ENCODE results near the gene FPGS.
"Not testable (repeated sequence)": the region's sequence is repeated elsewhere in the genome, so short reads cannot be mapped to it uniquely, and the experiment has no call there.

DNA sequence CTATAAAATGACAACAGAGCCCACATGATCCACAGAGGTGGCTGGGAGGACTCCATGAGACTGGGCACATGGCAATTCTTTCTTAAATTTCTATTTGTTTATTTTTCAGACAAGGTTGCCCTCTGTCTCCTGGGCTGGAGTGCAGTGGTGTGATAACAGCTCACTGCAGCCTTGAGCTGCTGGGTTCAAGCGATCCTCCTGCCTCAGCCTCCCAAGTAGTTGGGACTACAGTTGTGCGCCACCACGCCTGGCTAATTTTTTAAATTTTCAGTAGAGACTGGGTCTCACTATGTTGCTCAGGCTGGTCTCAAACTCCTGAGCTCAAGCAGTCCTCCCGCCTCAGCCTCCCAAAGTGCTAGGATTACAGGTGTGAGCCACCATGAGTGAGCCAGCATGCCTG lies 42.9 kb downstream of the FPGS start:
- TF ChIP-seq TP53 (CRISPR knock-in tag; IDR thresholded peaks at IDR 0.05); POLR2A (IDR thresholded peaks at IDR 0.05; ENCODE audit: low read length); MYC (IDR thresholded peaks at IDR 0.05; ENCODE audit: borderline replicate concordance, low read length); EP300 (IDR thresholded peaks at IDR 0.05); RAD21 (conservative IDR thresholded peaks at IDR 0.05 in 1 of 2, IDR thresholded peaks at IDR 0.05 in 1 of 2); CHD4 (IDR thresholded peaks at IDR 0.05; ENCODE audit: borderline replicate concordance); NR3C1 (IDR thresholded peaks at IDR 0.05): not testable (repeated sequence)
- TF ChIP-seq, protein P1, sequence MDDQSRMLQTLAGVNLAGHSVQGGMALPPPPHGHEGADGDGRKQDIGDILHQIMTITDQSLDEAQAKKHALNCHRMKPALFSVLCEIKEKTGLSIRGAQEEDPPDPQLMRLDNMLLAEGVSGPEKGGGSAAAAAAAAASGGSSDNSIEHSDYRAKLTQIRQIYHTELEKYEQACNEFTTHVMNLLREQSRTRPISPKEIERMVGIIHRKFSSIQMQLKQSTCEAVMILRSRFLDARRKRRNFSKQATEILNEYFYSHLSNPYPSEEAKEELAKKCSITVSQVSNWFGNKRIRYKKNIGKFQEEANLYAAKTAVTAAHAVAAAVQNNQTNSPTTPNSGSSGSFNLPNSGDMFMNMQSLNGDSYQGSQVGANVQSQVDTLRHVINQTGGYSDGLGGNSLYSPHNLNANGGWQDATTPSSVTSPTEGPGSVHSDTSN (IDR thresholded peaks at IDR 0.05): not testable (repeated sequence)
- TF ChIP-seq, protein P2, sequence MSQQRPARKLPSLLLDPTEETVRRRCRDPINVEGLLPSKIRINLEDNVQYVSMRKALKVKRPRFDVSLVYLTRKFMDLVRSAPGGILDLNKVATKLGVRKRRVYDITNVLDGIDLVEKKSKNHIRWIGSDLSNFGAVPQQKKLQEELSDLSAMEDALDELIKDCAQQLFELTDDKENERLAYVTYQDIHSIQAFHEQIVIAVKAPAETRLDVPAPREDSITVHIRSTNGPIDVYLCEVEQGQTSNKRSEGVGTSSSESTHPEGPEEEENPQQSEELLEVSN (IDR thresholded peaks at IDR 0.05; ENCODE audit: borderline replicate concordance, low read depth): not testable (repeated sequence)
- TF ChIP-seq, protein P3, sequence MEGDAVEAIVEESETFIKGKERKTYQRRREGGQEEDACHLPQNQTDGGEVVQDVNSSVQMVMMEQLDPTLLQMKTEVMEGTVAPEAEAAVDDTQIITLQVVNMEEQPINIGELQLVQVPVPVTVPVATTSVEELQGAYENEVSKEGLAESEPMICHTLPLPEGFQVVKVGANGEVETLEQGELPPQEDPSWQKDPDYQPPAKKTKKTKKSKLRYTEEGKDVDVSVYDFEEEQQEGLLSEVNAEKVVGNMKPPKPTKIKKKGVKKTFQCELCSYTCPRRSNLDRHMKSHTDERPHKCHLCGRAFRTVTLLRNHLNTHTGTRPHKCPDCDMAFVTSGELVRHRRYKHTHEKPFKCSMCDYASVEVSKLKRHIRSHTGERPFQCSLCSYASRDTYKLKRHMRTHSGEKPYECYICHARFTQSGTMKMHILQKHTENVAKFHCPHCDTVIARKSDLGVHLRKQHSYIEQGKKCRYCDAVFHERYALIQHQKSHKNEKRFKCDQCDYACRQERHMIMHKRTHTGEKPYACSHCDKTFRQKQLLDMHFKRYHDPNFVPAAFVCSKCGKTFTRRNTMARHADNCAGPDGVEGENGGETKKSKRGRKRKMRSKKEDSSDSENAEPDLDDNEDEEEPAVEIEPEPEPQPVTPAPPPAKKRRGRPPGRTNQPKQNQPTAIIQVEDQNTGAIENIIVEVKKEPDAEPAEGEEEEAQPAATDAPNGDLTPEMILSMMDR (IDR thresholded peaks at IDR 0.05): not testable (repeated sequence)
- TF ChIP-seq, protein P4, sequence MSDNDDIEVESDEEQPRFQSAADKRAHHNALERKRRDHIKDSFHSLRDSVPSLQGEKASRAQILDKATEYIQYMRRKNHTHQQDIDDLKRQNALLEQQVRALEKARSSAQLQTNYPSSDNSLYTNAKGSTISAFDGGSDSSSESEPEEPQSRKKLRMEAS (IDR thresholded peaks at IDR 0.05): not testable (repeated sequence)

Measured in A549 (cell line).